Neural progenitor cell (in vitro differentiated cells): ENCODE data around the gene GHRH. TPM values are rescaled to one million over a fixed set of nuclear protein-coding genes. Genes with fewer than 3 reads are reported as not detected.

ENCODE experiments used
- DNase-seq: peaks from one replicate; pipeline ENCODE4 v3.0.0-alpha.2; 2016; ENCODE audit warnings: low spot score
- H2AFZ ChIP-seq: fragments of 200-600 bp; sonication (generic); replicated peaks from 2 replicates; pipeline ENCODE4 v1.6.1; 2016; ENCODE audit warnings: antibody characterized with exemption
- H3F3A ChIP-seq: fragments of 200-600 bp; sonication (generic); 2 replicates; pipeline ENCODE4 v1.6.1; 2016; ENCODE audit warnings: antibody characterized with exemption, low read depth
- H3K27ac ChIP-seq: fragments of 200-600 bp; sonication (generic); 2 replicates; pipeline ENCODE4 v1.5.1; 2016; ENCODE audit warnings: mild to moderate bottlenecking
- H3K27me3 ChIP-seq: fragments of 200-600 bp; sonication (generic); 2 replicates; pipeline ENCODE4 v1.6.1; 2016; ENCODE audit warnings: mild to moderate bottlenecking, moderate library complexity
- H3K36me3 ChIP-seq: fragments of 200-600 bp; sonication (generic); 2 replicates; pipeline ENCODE4 v1.5.1; 2016
- H3K4me1 ChIP-seq: fragments of 200-600 bp; sonication (generic); 2 replicates; pipeline ENCODE4 v1.6.1; 2016; ENCODE audit warnings: mixed run types
- H3K4me2 ChIP-seq: fragments of 200-600 bp; sonication (generic); 2 replicates; pipeline ENCODE4 v1.6.1; 2016
- H3K4me3 ChIP-seq: fragments of 200-600 bp; sonication (generic); 2 replicates; pipeline ENCODE4 v1.5.1; 2016
- H3K79me2 ChIP-seq: fragments of 200-600 bp; sonication (generic); 2 replicates; pipeline ENCODE4 v1.6.1; 2016; ENCODE audit warnings: low read depth
- H3K9ac ChIP-seq: fragments of 200-600 bp; sonication (generic); 2 replicates; pipeline ENCODE4 v1.6.1; 2016
- H3K9me3 ChIP-seq: fragments of 200-600 bp; sonication (generic); 2 replicates; pipeline ENCODE4 v1.5.1; 2016; ENCODE audit warnings: low read depth
- H4K20me1 ChIP-seq: fragments of 200-600 bp; sonication (generic); 2 replicates; pipeline ENCODE4 v1.6.1; 2016; ENCODE audit warnings: low read depth
- H3K27ac Mint-ChIP-seq: 3 replicates; pipeline ENCODE4 v1.8.0; 2021; ENCODE audit warnings: mixed read lengths
- H3K27me3 Mint-ChIP-seq: 2 replicates; pipeline ENCODE4 v1.8.0; 2022; ENCODE audit warnings: low read depth, mild to moderate bottlenecking, inconsistent platforms, moderate library complexity, mixed read lengths; ENCODE audit not compliant: insufficient read depth
- H3K36me3 Mint-ChIP-seq: 3 replicates; pipeline ENCODE4 v1.8.0; 2021; ENCODE audit warnings: mixed read lengths
- H3K4me1 Mint-ChIP-seq: 3 replicates; pipeline ENCODE4 v1.8.0; 2021; ENCODE audit warnings: mixed read lengths
- H3K4me3 Mint-ChIP-seq: 3 replicates; pipeline ENCODE4 v1.8.0; 2021; ENCODE audit warnings: mild to moderate bottlenecking, moderate library complexity, mixed read lengths
- H3K9me3 Mint-ChIP-seq: 3 replicates; pipeline ENCODE4 v1.8.0; 2020; ENCODE audit warnings: mixed read lengths
- EZH2 ChIP-seq: fragments of 200-600 bp; sonication (generic); IDR thresholded peaks from 2 replicates; pipeline ENCODE4 v1.6.1; 2017; ENCODE audit warnings: antibody characterized with exemption, mild to moderate bottlenecking, moderate library complexity
- EZH2phosphoT487 ChIP-seq: fragments of 200-600 bp; sonication (generic); IDR thresholded peaks from 2 replicates; pipeline ENCODE4 v1.6.1; 2017; ENCODE audit warnings: antibody characterized with exemption
- total RNA-seq: library from RNA; depleted of rRNA; stranded (reverse); fragments of >200 nt; gene quantifications from 2 replicates; pipeline ENCODE4 v1.2.3, GENCODE V29; 2015; ENCODE audit warnings: low replicate concordance
- TF ChIP-seq, protein P1 (sequence below): fragments of 200-600 bp; sonication (generic); IDR thresholded peaks from 2 replicates; pipeline ENCODE4 v1.5.1; 2017; ENCODE audit warnings: antibody characterized with exemption, mild to moderate bottlenecking

GHRH gene
- total RNA-seq, 1 donor from 2014 or later = not detected

DNA sequence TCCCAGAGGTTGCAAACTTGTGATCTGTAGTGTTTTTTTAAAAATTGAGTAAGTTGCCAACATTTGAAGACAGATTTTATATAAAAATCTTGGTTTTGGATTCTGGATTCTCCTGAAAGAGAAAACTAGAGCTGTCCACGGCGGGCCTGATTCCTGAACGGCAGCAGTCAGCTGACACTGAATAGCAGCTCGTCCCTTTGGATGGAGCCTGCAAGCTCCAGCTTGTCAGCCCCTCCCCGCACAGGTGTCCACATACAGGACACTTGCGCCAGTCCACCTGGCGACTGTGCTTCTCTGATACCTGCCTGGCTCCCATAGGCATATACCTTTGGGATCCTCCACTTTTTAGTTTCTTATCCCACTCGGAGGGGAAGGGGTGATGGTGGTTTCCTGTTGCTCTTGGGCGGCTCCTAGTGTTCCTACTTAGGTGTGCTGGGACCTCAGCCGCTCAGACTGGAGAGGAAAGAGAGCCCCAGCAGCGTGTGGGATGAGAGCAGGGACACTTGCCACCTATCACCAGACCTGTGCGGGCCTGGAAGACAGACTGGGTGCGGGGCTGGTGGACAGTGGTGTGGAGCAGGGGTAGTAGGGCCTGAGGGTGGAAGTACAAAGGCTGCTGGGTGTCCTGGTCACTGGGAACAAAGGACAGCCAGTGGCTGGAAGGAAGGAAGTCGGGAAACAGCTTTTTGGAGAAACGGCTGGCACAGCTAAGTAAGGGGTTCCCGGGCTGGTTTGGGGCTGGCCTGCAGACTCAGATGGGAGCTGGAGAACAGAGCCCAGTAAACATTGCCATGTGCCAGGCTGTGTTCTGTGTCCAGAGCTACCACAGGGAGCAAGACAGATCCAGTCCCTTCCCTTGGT, 18.3 kb downstream of the GHRH start:
- TF ChIP-seq, protein P1, sequence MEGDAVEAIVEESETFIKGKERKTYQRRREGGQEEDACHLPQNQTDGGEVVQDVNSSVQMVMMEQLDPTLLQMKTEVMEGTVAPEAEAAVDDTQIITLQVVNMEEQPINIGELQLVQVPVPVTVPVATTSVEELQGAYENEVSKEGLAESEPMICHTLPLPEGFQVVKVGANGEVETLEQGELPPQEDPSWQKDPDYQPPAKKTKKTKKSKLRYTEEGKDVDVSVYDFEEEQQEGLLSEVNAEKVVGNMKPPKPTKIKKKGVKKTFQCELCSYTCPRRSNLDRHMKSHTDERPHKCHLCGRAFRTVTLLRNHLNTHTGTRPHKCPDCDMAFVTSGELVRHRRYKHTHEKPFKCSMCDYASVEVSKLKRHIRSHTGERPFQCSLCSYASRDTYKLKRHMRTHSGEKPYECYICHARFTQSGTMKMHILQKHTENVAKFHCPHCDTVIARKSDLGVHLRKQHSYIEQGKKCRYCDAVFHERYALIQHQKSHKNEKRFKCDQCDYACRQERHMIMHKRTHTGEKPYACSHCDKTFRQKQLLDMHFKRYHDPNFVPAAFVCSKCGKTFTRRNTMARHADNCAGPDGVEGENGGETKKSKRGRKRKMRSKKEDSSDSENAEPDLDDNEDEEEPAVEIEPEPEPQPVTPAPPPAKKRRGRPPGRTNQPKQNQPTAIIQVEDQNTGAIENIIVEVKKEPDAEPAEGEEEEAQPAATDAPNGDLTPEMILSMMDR = peak; percentile 48
- TF ChIP-seq EZH2phosphoT487 = no peak
- peak; percentile 60 for DNase-seq
- Histone ChIP-seq H3K4me1 (peaks cover 60% of the 10 kb centered on the region), H3K79me2 (no peaks in the 10 kb centered on the region), H3F3A (peaks cover 83% of the 10 kb centered on the region), H3K36me3 (peaks cover 20% of the 10 kb centered on the region), H2AFZ (no peak overlapping the region), H3K4me2 (no peak overlapping the region), H3K4me3 (no peak overlapping the region), H3K27ac (peak overlapping the region; percentile 96), H3K9me3 (no peaks in the 10 kb centered on the region), H3K9ac (no peak overlapping the region), H3K27me3 (no peaks in the 10 kb centered on the region), H4K20me1 (no peaks in the 10 kb centered on the region)
- peaks cover 39% of the 10 kb centered on the region for H3K36me3 Mint-ChIP-seq
- H3K4me1 Mint-ChIP-seq = peaks cover 66% of the 10 kb centered on the region
- no peak overlapping the region for H3K4me3 Mint-ChIP-seq
- no peaks in the 10 kb centered on the region for H3K9me3 Mint-ChIP-seq
- no peaks in the 10 kb centered on the region for H3K27me3 Mint-ChIP-seq
- peak overlapping the region; percentile 80 for H3K27ac Mint-ChIP-seq

DNA sequence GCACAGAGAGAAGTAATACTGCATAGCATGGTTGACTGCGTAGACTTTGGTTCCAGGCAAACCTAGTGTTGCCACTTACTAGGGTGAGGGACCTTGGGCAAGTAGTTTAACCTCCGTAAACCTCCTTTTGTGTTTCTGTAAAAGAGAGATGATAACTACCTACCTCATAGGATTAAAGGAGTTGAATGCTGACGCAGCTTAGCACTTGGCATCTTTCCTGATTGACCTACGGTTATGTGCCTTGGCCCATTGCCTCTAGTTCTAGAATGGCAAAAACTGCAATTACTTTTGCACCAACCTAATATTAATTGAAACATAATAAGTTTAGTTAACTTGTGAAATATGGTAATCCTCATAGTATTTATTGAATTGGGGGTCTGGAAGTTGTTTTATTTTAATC, 19.1 kb downstream of the GHRH start:
- Histone ChIP-seq H3K27ac (peak overlapping the region; percentile 46), H3K4me2 (no peak overlapping the region), H2AFZ (no peak overlapping the region), H3K9ac (no peak overlapping the region), H3K79me2 (no peaks in the 10 kb centered on the region), H3K4me3 (no peak overlapping the region), H4K20me1 (no peaks in the 10 kb centered on the region), H3K36me3 (peaks cover 20% of the 10 kb centered on the region), H3F3A (peaks cover 81% of the 10 kb centered on the region), H3K27me3 (no peaks in the 10 kb centered on the region), H3K4me1 (peaks cover 60% of the 10 kb centered on the region), H3K9me3 (no peaks in the 10 kb centered on the region)
- DNase-seq = no peak
- Mint-ChIP-seq H3K27me3 (no peaks in the 10 kb centered on the region), H3K4me3 (no peak overlapping the region), H3K27ac (no peak overlapping the region), H3K36me3 (peaks cover 40% of the 10 kb centered on the region), H3K9me3 (no peaks in the 10 kb centered on the region), H3K4me1 (peaks cover 67% of the 10 kb centered on the region)
- TF ChIP-seq EZH2 (no peak), EZH2phosphoT487 (no peak)
- TF ChIP-seq, protein P1 = no peak

DNA sequence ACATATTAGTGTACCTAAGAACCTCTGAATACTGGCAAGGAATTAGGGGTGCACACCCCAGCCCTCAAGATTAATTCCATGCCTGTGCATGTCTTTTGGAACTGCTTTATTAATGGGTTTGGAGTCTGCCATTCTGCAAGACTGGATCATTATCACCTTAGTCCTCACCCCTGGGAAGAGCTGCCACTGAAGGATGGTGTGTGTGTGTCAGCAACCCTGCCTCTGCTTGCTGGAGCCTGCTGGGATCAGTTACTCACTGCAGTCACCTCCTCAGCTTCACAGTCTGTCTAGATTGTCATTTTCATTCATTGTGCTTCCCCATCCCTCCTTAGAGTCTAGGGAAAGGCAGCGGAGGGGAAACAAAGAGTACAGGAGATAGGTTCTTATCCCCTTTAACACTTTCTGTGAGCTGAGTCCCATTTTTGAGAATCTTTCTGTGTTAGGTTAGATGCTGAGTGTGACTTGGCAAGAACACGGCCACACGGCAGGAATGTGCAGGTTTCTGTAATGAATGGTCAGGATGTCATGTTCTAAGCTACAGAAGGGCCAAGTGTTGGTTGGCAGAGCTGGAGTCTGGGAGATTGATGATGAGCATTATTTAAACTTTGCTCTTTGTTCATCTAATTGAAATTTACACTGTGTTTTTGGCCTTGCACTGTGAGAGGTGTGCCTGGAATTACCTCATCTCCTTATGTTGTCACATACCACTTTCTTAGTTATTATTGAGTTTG, 21.1 kb downstream of the GHRH start:
- H3K9me3 Mint-ChIP-seq = no peaks in the 10 kb centered on the region

More for the DNA sequence above, 21.1 kb downstream of the GHRH start:
- H3K79me2 ChIP-seq = no peaks in the 10 kb centered on the region
- H3K4me1 Mint-ChIP-seq = peaks cover 49% of the 10 kb centered on the region
- TF ChIP-seq, protein P1 = no peak
- TF ChIP-seq EZH2phosphoT487 = no peak
- no peak for TF ChIP-seq EZH2
- no peak overlapping the region for H3K4me3 ChIP-seq
- peaks cover 42% of the 10 kb centered on the region for H3K4me1 ChIP-seq
- peak overlapping the region; percentile 42 for H3K27ac ChIP-seq
- H3K27ac Mint-ChIP-seq = peak overlapping the region; percentile 38
- H4K20me1 ChIP-seq = no peaks in the 10 kb centered on the region
- H3K4me3 Mint-ChIP-seq = no peak overlapping the region
- H3K4me2 ChIP-seq = no peak overlapping the region
- H3F3A ChIP-seq = peaks cover 61% of the 10 kb centered on the region
- H2AFZ ChIP-seq = no peak overlapping the region
- H3K9me3 ChIP-seq = no peaks in the 10 kb centered on the region
- no peaks in the 10 kb centered on the region for H3K27me3 Mint-ChIP-seq
- H3K36me3 ChIP-seq = peaks cover 31% of the 10 kb centered on the region
- no peak for DNase-seq
- H3K27me3 ChIP-seq = no peaks in the 10 kb centered on the region
- no peak overlapping the region for H3K9ac ChIP-seq
- peaks cover 55% of the 10 kb centered on the region for H3K36me3 Mint-ChIP-seq
